Peyer's patch (tissue), 4 donors: ENCODE data around the gene P2RX7. TPM values are rescaled to one million over a fixed set of nuclear protein-coding genes. Genes with fewer than 3 reads are reported as not detected.
A peak's percentile ranks its signal among the peaks of the same experiment; 100 is the strongest.
"Not testable (repeated sequence)": the region's sequence is repeated elsewhere in the genome, so short reads cannot be mapped to it uniquely, and the experiment has no call there.

Experiments
- DNase-seq, 3 donors: peaks; one replicate each; pipeline ENCODE4 v3.0.0-alpha.2; 2017 to 2019
- H3K27ac ChIP-seq, 4 donors: fragments of 200-600 bp; sonication (generic); one replicate each; pipeline ENCODE4 v1.5.1; 2016 to 2019
- H3K27me3 ChIP-seq, 2 donors: fragments of 200-600 bp; sonication (generic); one replicate each; pipeline ENCODE4 v1.5.1; 2019
- H3K36me3 ChIP-seq, 3 donors: fragments of 200-600 bp; sonication (generic); one replicate each; pipeline ENCODE4 v1.5.1; 2016 to 2019
- H3K4me1 ChIP-seq, 4 donors: fragments of 200-600 bp; sonication (generic); one replicate each; pipeline ENCODE4 v1.5.1; 2016 to 2019
- H3K4me3 ChIP-seq, 4 donors: fragments of 200-600 bp; sonication (generic); 1 replicate in 3 of 4; 2 replicates in 1 of 4; pipeline ENCODE4 v1.5.1; 2016 to 2019; ENCODE audit warnings: mild to moderate bottlenecking in 1 of 4
- H3K9me3 ChIP-seq, 4 donors: fragments of 200-600 bp; sonication (generic); one replicate each; pipeline ENCODE4 v1.5.1; 2016 to 2019; ENCODE audit warnings: mild to moderate bottlenecking in 1 of 4
- CTCF ChIP-seq, 6 experiments: fragments of 450-650 bp in 4 of 6; fragments of 200-600 bp in 2 of 6; sonication (generic) in 1 of 6; IDR thresholded peaks; one replicate each; pipeline ENCODE4 v1.5.1; 2017 to 2019; ENCODE audit warnings: antibody characterized with exemption in 6 of 6, mild to moderate bottlenecking in 3 of 6, moderate library complexity in 1 of 6
- POLR2A ChIP-seq, 2 donors: fragments of 450-650 bp; IDR thresholded peaks; one replicate each; pipeline ENCODE4 v1.5.1; 2017; ENCODE audit warnings: antibody characterized with exemption in 2 of 2, mild to moderate bottlenecking in 2 of 2, moderate library complexity in 2 of 2
- total RNA-seq, 4 donors: library from RNA; depleted of rRNA; stranded (reverse); fragments of >200 nt; gene quantifications; one replicate each; pipeline ENCODE4 v1.1.0, GENCODE V29; 2016

P2RX7 gene
- total RNA-seq, 4 donors from 2014 or later, result 1.0 to 9.1 (median 1.7) TPM; not detected in 1

DNA sequence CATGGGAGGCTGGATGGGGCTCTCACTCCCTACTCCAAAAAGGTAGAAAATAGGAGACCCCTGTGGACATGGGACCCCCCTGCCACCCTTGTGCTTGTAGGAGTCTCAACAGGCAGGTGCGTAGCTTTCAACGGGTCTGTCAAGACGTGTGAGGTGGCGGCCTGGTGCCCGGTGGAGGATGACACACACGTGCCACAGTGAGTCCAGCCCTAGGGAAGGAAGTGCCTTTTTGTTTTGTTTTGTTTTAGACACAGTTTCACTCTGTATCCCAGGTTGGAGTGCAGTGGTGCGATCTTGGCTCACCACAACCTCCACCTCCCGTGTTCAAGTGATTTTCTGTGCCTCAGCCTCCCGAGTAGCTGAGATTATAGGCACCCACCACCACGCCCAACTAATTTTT, 90.2 kb downstream of the P2RX7 start:
- peaks cover 0 to 43% (median 0%) of the 10 kb centered on the region in 3 donors for H3K36me3 ChIP-seq

DNA sequence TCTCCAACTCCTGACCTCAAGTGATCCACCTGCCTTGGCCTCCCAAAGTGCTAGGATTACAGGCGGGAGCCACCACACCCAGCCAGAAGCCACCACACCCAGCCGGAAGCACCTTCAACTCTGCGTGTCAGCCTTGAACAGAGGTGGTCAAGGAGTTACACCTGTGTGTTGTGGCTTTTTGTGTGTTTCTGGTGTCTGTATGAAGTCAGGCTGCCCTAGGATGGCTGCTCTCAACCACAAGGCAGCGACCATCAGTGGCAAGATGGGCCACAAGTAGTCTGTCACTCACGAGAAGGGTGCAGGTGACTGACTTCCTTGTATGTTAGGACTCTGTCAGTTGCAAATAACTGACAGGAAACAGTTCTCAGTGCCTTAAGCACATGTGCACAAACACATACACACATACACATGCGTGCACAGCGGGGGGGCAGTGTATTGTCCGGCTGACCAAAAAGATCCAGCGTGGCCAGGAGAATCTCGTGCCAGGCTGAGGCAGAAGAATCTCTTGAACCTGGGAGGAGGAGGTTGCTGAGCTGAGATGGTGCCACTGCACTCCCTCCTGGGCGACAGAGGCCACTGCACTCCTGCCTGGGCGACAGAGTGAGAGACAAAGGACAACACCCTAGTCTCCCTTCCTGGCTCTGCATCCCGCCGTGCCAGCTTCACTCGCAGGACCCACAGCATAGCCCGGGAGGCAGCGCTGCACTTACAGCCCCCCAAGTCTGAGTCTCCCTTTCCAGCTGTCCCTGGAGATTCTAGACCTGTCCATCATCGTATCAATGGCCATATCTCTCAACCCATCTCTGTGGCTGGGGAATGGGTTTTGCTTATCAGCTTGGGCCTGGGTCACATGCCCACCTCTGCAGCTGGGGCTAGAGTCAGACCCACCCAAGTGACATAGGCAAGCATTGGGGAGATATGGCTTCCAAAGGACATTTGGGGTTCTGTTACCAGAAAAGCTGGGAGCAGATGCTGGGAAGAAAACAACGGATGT, 90.9 kb downstream of the P2RX7 start:
- no peak overlapping the region for H3K4me3 ChIP-seq
- peaks cover 0 to 16% (median 6%) of the 10 kb centered on the region in 4 donors for H3K4me1 ChIP-seq
- H3K27me3 ChIP-seq, result no peaks in the 10 kb centered on the region
- H3K36me3 ChIP-seq, result peaks cover 0 to 46% (median 0%) of the 10 kb centered on the region in 3 donors
- no peaks in the 10 kb centered on the region for H3K9me3 ChIP-seq
- peak; percentile 25 to 76 (median 68) for DNase-seq
- H3K27ac ChIP-seq, result peak overlapping the region; percentile 52 to 74 (median 66)
- peak in 4 of 6 experiments; percentile 42 to 79 (median 76) for TF ChIP-seq CTCF (IDR thresholded peaks at IDR 0.05)
- TF ChIP-seq POLR2A (IDR thresholded peaks at IDR 0.05), result no peak

More for the DNA sequence above, 90.2 kb downstream of the P2RX7 start:
- H3K4me1 ChIP-seq, result peaks cover 0 to 19% (median 8%) of the 10 kb centered on the region in 4 donors
- H3K27ac ChIP-seq, result peak overlapping the region; percentile 52 to 74 (median 66)
- H3K27me3 ChIP-seq, result no peaks in the 10 kb centered on the region
- peak in 2 of 3 donors; percentile 49 to 63 for DNase-seq
- H3K9me3 ChIP-seq, result no peaks in the 10 kb centered on the region
- TF ChIP-seq POLR2A (IDR thresholded peaks at IDR 0.05), result no peak
- no peak for TF ChIP-seq CTCF (IDR thresholded peaks at IDR 0.05)
- H3K4me3 ChIP-seq, result no peak overlapping the region

DNA sequence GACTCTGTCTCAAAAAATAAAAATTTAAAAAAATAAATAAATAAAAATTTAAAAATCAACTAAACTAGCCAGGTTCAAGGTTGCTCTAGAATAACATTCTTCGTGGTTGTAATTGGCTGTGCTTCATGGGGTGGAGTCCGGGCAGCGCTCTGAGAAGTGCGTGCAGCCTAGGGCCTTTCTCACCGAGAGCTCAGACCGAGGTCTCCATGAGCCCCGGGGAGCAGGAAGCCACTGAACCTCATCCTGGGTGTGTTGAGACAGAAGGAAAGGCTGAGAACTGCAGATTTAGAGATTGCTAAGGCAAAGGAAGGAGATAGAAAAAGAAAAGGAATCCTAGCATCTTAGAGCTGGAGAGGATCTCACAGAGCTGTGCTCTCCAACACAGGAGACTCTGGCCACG, 91.9 kb downstream of the P2RX7 start:
- TF ChIP-seq CTCF (IDR thresholded peaks at IDR 0.05) (no peak), POLR2A (IDR thresholded peaks at IDR 0.05) (no peak)
- H3K4me3 ChIP-seq, result no peak overlapping the region
- H3K9me3 ChIP-seq, result no peaks in the 10 kb centered on the region
- H3K36me3 ChIP-seq, result peaks cover 0 to 54% (median 0%) of the 10 kb centered on the region in 3 donors
- H3K4me1 ChIP-seq, result peaks cover 0 to 22% (median 8%) of the 10 kb centered on the region in 4 donors
- H3K27me3 ChIP-seq, result no peaks in the 10 kb centered on the region
- H3K27ac ChIP-seq, result peak overlapping the region in 1 of 4 donors; percentile 69
- DNase-seq, result peak in 1 of 3 donors; percentile 70

- Histone ChIP-seq H3K27me3 (no peaks in the 10 kb centered on the region), H3K4me3 (no peak overlapping the region), H3K9me3 (no peaks in the 10 kb centered on the region), H3K36me3 (peaks cover 0 to 45% (median 0%) of the 10 kb centered on the region in 3 donors), H3K27ac (peak overlapping the region in 2 of 4 donors; percentile 17 to 19), H3K4me1 (peaks cover 0 to 29% (median 8%) of the 10 kb centered on the region in 4 donors)
- no peak for DNase-seq
- no peak for TF ChIP-seq POLR2A (IDR thresholded peaks at IDR 0.05)
- no peak for TF ChIP-seq CTCF (IDR thresholded peaks at IDR 0.05)
These were observed 93.7 kb downstream of the P2RX7 start for GRCh38 chr12:121226399-121226798.

DNA sequence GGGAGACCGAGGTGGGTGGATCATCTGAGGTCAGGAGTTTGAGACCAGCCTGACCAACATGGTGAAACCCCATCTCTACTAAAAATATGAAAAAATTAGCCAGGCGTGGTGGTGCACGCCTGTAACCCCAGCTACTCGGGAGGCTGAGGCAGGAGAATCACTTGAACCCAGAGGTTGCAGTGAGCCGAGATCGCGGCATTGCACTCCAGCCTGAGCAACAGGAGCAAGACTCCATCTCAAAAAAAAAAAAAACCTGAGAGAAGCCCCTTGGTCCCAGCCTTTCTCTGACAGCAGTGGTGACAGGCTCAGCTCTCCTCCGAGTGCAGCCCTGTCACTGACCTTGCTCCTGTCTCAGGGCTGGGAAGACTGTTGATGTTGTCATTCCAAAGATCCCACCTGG, 94.2 kb downstream of the P2RX7 start:
- peaks cover 0 to 29% (median 8%) of the 10 kb centered on the region in 4 donors for H3K4me1 ChIP-seq
- peak overlapping the region in 3 of 4 donors; percentile 19 to 53 (median 52) for H3K27ac ChIP-seq
- not testable (repeated sequence) for H3K27me3 ChIP-seq, H3K9me3 ChIP-seq, H3K4me3 ChIP-seq, DNase-seq
- peaks cover 0 to 43% (median 0%) of the 10 kb centered on the region in 3 donors for H3K36me3 ChIP-seq

- TF ChIP-seq POLR2A (IDR thresholded peaks at IDR 0.05) (no peak), CTCF (IDR thresholded peaks at IDR 0.05) (peak in 2 of 6 experiments; percentile 26)
- peak; percentile 36 to 84 (median 73) for DNase-seq
- Histone ChIP-seq H3K9me3 (no peaks in the 10 kb centered on the region), H3K27ac (peak overlapping the region in 3 of 4 donors; percentile 19 to 53 (median 52)), H3K4me3 (no peak overlapping the region), H3K36me3 (peaks cover 0 to 43% (median 0%) of the 10 kb centered on the region in 3 donors), H3K27me3 (no peaks in the 10 kb centered on the region), H3K4me1 (peaks cover 0 to 29% (median 8%) of the 10 kb centered on the region in 4 donors)
These were observed 94.6 kb downstream of the P2RX7 start for GRCh38 chr12:121227294-121227693.
